GM12878 (cell line): Measurements from ENCODE around the gene NAA10.

ENCODE experiments used
- BHLHE40 ChIP-seq, 2 experiments: fragments of 450-650 bp in 1 of 2; IDR thresholded peaks; 2 replicates each; pipeline ENCODE4 v1.6.1; 2011 to 2017; ENCODE audit warnings: low read depth in 2 of 2, borderline replicate concordance in 1 of 2, improper control_type of control experiment in 1 of 2, low read length in 1 of 2, mild to moderate bottlenecking in 1 of 2
- CBFB ChIP-seq: IDR thresholded peaks from 2 replicates; pipeline ENCODE4 v1.6.1; 2016; ENCODE audit warnings: antibody characterized with exemption, low read depth
- EP300 ChIP-seq, 2 experiments: fragments of 150-350 bp in 1 of 2; IDR thresholded peaks; 2 replicates each; pipeline ENCODE4 v1.6.1; 2011 to 2012; ENCODE audit warnings: low read depth in 2 of 2, low read length in 2 of 2, borderline replicate concordance in 1 of 2, improper control_type of control experiment in 1 of 2, inconsistent platforms in 1 of 2; ENCODE audit not compliant: control insufficient read depth in 1 of 2
- NFIC ChIP-seq: IDR thresholded peaks from 2 replicates; pipeline ENCODE4 v1.6.1; 2012; ENCODE audit warnings: low read depth, mild to moderate bottlenecking, inconsistent platforms, low read length, moderate library complexity
- POLR2AphosphoS5 ChIP-seq: IDR thresholded peaks from 2 replicates; pipeline ENCODE4 v1.6.1; 2011; ENCODE audit warnings: mild to moderate bottlenecking, low read length, inconsistent platforms
- RCOR1 ChIP-seq: conservative IDR thresholded peaks from 2 replicates; pipeline ENCODE4 v1.6.1; 2012; ENCODE audit warnings: low read depth, low read length, improper control_type of control experiment
- SIN3A ChIP-seq: IDR thresholded peaks from 2 replicates; pipeline ENCODE4 v1.6.1; 2012; ENCODE audit warnings: low read depth, low read length, improper control_type of control experiment
- TARDBP ChIP-seq: IDR thresholded peaks from 2 replicates; pipeline ENCODE4 v1.6.1; 2016; ENCODE audit warnings: borderline replicate concordance
- TF ChIP-seq, protein P1 (sequence below): fragments of 450-650 bp; IDR thresholded peaks from 2 replicates; pipeline ENCODE4 v1.6.1; 2016; ENCODE audit warnings: mild to moderate bottlenecking
- TF ChIP-seq, protein P2 (sequence below): IDR thresholded peaks from 2 replicates; pipeline ENCODE4 v1.6.1; 2012; ENCODE audit warnings: low read depth, low read length, improper control_type of control experiment
- TF ChIP-seq, protein P3 (sequence below), 3 experiments: IDR thresholded peaks in 2 of 3; conservative IDR thresholded peaks in 1 of 3; 2 replicates each; pipeline ENCODE4 v1.5.1; 2011; ENCODE audit warnings: low read depth in 3 of 3, low read length in 3 of 3, mild to moderate bottlenecking in 3 of 3, control low read depth in 2 of 3, moderate library complexity in 2 of 3, inconsistent platforms in 1 of 3, mixed read lengths in 1 of 3; ENCODE audit not compliant: control insufficient read depth in 2 of 3, insufficient read depth in 1 of 3; ENCODE audit errors: extremely low read depth in 1 of 3
- TF ChIP-seq, protein P4 (sequence below): IDR thresholded peaks from 2 replicates; pipeline ENCODE4 v1.6.1; 2012; ENCODE audit warnings: mild to moderate bottlenecking, low read depth, low read length

DNA sequence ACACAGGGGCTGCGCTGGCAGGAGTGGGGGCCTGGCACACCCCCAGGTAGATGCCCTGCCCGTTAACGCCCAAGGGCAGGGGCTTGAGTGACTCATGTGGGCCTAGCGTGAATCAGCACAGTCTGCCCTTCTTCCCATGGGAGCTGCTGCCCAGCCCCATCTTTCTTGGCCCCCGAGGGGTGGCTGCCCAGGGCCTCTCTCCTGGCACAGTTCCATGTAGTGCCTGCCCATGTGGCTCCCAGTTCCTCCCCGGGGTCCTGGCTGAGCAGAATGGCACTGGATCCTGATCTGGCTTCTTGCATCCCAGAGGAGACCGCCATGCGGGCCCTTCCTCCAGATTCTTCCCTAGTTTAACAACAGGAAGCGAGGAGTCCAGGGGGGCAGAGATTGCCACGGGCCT is 32.5 kb downstream of the NAA10 start:
- TF ChIP-seq RCOR1 (no peak), TARDBP (no peak), SIN3A (no peak), EP300 (IDR thresholded peaks at IDR 0.05; ENCODE audit: borderline replicate concordance in 1 of 2, control insufficient read depth in 1 of 2, low read depth in 2 of 2, low read length in 2 of 2) (no peak), NFIC (no peak), BHLHE40 (IDR thresholded peaks at IDR 0.05; ENCODE audit: borderline replicate concordance in 1 of 2, low read depth in 2 of 2, low read length in 1 of 2) (no peak), CBFB (no peak), POLR2AphosphoS5 (no peak)
- TF ChIP-seq, protein P1, sequence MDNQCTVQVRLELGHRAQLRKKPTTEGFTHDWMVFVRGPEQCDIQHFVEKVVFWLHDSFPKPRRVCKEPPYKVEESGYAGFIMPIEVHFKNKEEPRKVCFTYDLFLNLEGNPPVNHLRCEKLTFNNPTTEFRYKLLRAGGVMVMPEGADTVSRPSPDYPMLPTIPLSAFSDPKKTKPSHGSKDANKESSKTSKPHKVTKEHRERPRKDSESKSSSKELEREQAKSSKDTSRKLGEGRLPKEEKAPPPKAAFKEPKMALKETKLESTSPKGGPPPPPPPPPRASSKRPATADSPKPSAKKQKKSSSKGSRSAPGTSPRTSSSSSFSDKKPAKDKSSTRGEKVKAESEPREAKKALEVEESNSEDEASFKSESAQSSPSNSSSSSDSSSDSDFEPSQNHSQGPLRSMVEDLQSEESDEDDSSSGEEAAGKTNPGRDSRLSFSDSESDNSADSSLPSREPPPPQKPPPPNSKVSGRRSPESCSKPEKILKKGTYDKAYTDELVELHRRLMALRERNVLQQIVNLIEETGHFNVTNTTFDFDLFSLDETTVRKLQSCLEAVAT: no peak
- TF ChIP-seq, protein P2, sequence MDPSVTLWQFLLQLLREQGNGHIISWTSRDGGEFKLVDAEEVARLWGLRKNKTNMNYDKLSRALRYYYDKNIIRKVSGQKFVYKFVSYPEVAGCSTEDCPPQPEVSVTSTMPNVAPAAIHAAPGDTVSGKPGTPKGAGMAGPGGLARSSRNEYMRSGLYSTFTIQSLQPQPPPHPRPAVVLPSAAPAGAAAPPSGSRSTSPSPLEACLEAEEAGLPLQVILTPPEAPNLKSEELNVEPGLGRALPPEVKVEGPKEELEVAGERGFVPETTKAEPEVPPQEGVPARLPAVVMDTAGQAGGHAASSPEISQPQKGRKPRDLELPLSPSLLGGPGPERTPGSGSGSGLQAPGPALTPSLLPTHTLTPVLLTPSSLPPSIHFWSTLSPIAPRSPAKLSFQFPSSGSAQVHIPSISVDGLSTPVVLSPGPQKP: no peak
- TF ChIP-seq, protein P3, sequence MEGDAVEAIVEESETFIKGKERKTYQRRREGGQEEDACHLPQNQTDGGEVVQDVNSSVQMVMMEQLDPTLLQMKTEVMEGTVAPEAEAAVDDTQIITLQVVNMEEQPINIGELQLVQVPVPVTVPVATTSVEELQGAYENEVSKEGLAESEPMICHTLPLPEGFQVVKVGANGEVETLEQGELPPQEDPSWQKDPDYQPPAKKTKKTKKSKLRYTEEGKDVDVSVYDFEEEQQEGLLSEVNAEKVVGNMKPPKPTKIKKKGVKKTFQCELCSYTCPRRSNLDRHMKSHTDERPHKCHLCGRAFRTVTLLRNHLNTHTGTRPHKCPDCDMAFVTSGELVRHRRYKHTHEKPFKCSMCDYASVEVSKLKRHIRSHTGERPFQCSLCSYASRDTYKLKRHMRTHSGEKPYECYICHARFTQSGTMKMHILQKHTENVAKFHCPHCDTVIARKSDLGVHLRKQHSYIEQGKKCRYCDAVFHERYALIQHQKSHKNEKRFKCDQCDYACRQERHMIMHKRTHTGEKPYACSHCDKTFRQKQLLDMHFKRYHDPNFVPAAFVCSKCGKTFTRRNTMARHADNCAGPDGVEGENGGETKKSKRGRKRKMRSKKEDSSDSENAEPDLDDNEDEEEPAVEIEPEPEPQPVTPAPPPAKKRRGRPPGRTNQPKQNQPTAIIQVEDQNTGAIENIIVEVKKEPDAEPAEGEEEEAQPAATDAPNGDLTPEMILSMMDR (IDR thresholded peaks at IDR 0.05 in 2 of 3, conservative IDR thresholded peaks at IDR 0.05 in 1 of 3; ENCODE audit: control insufficient read depth in 2 of 3, extremely low read depth in 1 of 3, insufficient read depth in 1 of 3, low read depth in 3 of 3, low read length in 3 of 3): no peak
- TF ChIP-seq, protein P4, sequence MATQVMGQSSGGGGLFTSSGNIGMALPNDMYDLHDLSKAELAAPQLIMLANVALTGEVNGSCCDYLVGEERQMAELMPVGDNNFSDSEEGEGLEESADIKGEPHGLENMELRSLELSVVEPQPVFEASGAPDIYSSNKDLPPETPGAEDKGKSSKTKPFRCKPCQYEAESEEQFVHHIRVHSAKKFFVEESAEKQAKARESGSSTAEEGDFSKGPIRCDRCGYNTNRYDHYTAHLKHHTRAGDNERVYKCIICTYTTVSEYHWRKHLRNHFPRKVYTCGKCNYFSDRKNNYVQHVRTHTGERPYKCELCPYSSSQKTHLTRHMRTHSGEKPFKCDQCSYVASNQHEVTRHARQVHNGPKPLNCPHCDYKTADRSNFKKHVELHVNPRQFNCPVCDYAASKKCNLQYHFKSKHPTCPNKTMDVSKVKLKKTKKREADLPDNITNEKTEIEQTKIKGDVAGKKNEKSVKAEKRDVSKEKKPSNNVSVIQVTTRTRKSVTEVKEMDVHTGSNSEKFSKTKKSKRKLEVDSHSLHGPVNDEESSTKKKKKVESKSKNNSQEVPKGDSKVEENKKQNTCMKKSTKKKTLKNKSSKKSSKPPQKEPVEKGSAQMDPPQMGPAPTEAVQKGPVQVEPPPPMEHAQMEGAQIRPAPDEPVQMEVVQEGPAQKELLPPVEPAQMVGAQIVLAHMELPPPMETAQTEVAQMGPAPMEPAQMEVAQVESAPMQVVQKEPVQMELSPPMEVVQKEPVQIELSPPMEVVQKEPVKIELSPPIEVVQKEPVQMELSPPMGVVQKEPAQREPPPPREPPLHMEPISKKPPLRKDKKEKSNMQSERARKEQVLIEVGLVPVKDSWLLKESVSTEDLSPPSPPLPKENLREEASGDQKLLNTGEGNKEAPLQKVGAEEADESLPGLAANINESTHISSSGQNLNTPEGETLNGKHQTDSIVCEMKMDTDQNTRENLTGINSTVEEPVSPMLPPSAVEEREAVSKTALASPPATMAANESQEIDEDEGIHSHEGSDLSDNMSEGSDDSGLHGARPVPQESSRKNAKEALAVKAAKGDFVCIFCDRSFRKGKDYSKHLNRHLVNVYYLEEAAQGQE: no peak
